ENCODE results near the gene CELA3B.

- TF ChIP-seq CTCF (IDR thresholded peaks at IDR 0.05) (no peak), POLR2AphosphoS5 (IDR thresholded peaks at IDR 0.05) (peak in 2 of 4 donors; percentile 22 to 33)
These were observed 41.4 kb upstream of the CELA3B start for GRCh38 chr1:21935393-21935804.

Data from sigmoid colon (tissue), 4 donors.